Upper lobe of right lung (tissue), 1 donor: ENCODE results near the gene GALNT2. TPM values are rescaled to one million over a fixed set of nuclear protein-coding genes. Genes with fewer than 3 reads are reported as not detected.
A peak's percentile ranks its signal among the peaks of the same experiment; 100 is the strongest.

Experiments used
- ATAC-seq: fragments of 200-7000 bp; cut with Tn5 transposase; one replicate; pipeline ENCODE4 v1.9.1; 2020; ENCODE audit warnings: mild to moderate bottlenecking, moderate library complexity
- DNase-seq: peaks from one replicate; pipeline ENCODE4 v3.0.0-alpha.2; 2020
- H3K27ac ChIP-seq: fragments of 200-600 bp; one replicate; pipeline ENCODE4 v1.8.0; 2022
- H3K27me3 ChIP-seq: fragments of 200-600 bp; one replicate; pipeline ENCODE4 v1.8.0; 2022; ENCODE audit warnings: mild to moderate bottlenecking
- H3K36me3 ChIP-seq: fragments of 200-600 bp; one replicate; pipeline ENCODE4 v1.8.0; 2022
- H3K4me1 ChIP-seq: fragments of 200-600 bp; one replicate; pipeline ENCODE4 v1.8.0; 2022
- H3K4me3 ChIP-seq: fragments of 200-600 bp; one replicate; pipeline ENCODE4 v1.8.0; 2022; ENCODE audit warnings: mild to moderate bottlenecking
- H3K9me3 ChIP-seq: fragments of 200-600 bp; one replicate; pipeline ENCODE4 v1.8.0; 2022
- intact Hi-C: fragments of 100-400 bp; cut with DNase I; formaldehyde crosslinking; loops from one replicate; pipeline ENCODE4 v1.11.0; 2022
- total RNA-seq: library from RNA; stranded (reverse); fragmentation: NEBNext Ultra II Directional; extraction: Animal tissue kit (Norgen Biotek cat#: 25700); gene quantifications from one replicate; pipeline ENCODE4 v1.2.1, GENCODE V29; 2021
- TF ChIP-seq, protein P1 (sequence below): fragments of 200-600 bp; IDR thresholded peaks from one replicate; pipeline ENCODE4 v1.8.0; 2022; ENCODE audit warnings: antibody characterized with exemption
- donor health status: DM: no; HTN: yes; CAD: no; lungs with severe emphysema.

GALNT2 gene
- total RNA-seq, 1 donor from 2014 or later, result 55.1 TPM

DNA sequence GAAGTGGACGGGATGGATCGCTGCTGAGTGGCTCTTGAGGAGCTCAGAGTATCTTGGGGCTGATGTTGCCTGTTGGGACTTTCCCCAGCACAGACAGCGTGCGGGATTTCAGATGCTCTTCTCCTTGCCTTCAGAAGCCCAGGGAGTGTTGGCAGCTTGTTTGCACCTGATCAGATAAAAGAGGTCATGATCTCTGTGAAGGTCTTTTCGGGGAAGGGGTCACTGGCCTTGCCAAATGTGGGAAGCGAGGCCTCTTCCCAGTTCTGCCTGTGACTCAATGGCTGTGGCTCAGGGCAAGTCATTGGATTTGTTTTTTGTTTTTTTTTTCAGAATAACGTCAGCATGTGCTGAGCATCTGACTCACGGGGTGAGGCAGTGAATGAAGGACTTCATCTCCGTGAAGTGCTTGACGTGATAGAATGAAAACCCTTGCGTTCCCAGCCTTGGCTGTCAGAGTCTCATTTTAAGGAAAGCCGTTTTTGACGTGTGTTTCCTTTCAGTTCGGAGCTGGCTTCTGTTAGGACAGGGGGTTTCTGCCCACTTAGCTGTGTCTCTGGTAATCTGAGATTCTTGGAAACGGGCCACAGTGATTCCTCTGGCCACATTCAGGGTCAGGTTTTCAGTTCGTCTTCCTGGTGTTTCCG lies 46.7 kb downstream of the GALNT2 start:
- no peak for DNase-seq
- H3K4me1 ChIP-seq, result peaks cover 26% of the 10 kb centered on the region

DNA sequence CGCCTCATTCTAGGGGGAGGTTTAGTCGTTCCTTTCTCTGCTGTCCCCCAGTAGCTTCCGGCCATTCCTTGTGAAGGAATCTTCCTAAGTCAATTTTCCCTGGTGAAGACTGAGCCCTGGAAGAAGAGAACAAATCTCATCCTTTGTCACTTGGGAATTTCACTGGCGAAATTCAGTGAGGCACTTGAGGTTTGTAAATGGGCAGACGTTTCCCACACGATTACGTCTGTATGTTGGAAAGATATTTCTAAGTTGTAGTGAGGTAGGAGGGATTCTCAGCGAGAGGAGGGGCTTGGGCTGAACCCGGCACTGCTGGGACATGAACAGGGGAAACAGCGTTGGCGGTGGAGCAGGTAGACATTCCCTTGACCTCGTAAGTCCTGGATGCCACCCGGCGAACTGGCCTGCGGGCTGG lies 47.2 kb downstream of the GALNT2 start:
- ATAC-seq (no peak), DNase-seq (no peak)
- Histone ChIP-seq H3K9me3 (no peaks in the 10 kb centered on the region), H3K27ac (peak overlapping the region; percentile 37), H3K27me3 (no peaks in the 10 kb centered on the region), H3K4me1 (peaks cover 26% of the 10 kb centered on the region), H3K36me3 (no peaks in the 10 kb centered on the region), H3K4me3 (no peak overlapping the region)
- TF ChIP-seq, protein P1, sequence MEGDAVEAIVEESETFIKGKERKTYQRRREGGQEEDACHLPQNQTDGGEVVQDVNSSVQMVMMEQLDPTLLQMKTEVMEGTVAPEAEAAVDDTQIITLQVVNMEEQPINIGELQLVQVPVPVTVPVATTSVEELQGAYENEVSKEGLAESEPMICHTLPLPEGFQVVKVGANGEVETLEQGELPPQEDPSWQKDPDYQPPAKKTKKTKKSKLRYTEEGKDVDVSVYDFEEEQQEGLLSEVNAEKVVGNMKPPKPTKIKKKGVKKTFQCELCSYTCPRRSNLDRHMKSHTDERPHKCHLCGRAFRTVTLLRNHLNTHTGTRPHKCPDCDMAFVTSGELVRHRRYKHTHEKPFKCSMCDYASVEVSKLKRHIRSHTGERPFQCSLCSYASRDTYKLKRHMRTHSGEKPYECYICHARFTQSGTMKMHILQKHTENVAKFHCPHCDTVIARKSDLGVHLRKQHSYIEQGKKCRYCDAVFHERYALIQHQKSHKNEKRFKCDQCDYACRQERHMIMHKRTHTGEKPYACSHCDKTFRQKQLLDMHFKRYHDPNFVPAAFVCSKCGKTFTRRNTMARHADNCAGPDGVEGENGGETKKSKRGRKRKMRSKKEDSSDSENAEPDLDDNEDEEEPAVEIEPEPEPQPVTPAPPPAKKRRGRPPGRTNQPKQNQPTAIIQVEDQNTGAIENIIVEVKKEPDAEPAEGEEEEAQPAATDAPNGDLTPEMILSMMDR, result no peak
- intact Hi-C loops, result no loop called here

More for the DNA sequence above, 46.7 kb downstream of the GALNT2 start:
- no peaks in the 10 kb centered on the region for H3K27me3 ChIP-seq
- intact Hi-C loops, result no loop called here
- peak; percentile 52 for ATAC-seq
- H3K27ac ChIP-seq, result peak overlapping the region; percentile 37
- TF ChIP-seq, protein P1, result no peak
- H3K4me3 ChIP-seq, result no peak overlapping the region
- H3K36me3 ChIP-seq, result no peaks in the 10 kb centered on the region
- H3K9me3 ChIP-seq, result no peaks in the 10 kb centered on the region

DNA sequence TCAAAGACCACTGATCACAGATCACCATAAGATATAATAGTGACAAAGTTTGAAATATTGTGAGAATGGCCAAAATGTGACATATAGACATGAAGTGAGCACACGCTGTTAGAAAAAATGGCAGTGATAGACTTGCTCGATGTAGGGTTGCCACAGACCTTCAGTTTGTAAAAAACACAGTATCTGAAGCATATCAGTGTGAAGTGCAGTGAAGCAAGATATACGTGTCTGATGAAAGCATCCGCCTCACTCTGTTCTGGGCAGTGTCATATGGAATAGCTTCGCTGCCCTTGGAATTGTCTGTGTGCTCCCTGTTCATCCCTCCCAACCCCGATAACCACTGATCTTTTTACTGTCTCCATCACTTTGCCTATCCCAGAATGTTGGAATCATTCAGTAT lies 50.7 kb downstream of the GALNT2 start:
- DNase-seq, result no peak
- peaks cover 10% of the 10 kb centered on the region for H3K4me1 ChIP-seq
- no peaks in the 10 kb centered on the region for H3K9me3 ChIP-seq
- TF ChIP-seq, protein P1, result no peak
- no peaks in the 10 kb centered on the region for H3K36me3 ChIP-seq
- ATAC-seq, result no peak
- intact Hi-C loops, result no loop called here
- H3K4me3 ChIP-seq, result no peak overlapping the region
- no peaks in the 10 kb centered on the region for H3K27me3 ChIP-seq
- no peak overlapping the region for H3K27ac ChIP-seq

DNA sequence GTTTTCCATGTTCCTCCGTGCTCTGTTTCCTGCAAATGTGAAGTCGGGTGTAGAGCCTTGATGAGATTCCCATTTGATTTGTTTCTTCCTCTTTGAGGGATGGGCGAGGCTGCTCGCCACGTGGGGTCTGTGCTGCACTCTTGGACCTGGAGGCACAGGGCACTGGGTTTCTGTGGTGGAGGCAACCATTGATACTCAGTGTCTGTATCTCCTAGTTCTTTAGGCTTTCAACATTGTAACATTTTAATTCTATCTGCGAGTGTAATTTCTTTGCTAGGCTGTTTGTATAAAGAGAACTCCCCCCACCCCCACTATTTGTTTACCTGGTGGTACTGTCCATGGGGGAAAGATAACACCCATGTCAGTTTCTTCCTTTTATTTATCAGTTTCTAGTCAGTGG lies 52.3 kb downstream of the GALNT2 start:
- TF ChIP-seq, protein P1, result no peak
- intact Hi-C loops, result no loop called here

DNA sequence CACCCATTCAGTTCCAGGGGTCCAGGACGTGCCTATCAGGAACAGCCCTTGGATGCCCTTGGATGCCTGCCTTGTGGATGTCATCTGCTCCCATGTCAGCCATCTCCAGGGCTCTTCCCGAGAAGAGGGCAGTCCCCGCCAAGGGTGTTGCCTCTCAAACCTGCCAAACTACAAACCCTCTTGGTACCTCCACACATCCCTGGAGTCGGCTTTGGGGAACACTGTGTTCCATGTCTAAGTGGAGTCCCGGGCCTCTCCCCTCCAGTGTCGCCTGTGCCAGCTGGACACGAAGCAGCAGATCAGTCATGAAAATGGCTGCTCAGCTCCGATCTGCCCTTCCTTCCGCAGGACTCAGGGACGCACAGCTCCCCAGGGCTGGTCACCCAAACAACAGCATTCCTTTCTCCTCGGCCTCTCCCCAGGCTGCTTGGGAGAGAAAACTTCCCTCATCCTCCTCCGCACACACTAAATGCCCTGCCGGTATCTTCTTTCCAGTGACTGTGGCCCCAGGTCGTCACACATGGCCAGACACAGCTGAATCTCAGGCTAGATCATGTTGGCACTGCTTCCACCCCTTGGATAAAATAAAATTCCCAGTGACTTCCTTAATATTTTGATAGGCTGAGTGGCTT lies 53.4 kb downstream of the GALNT2 start:
- Histone ChIP-seq H3K27ac (no peak overlapping the region), H3K4me3 (no peak overlapping the region), H3K27me3 (no peaks in the 10 kb centered on the region), H3K36me3 (no peaks in the 10 kb centered on the region), H3K9me3 (no peaks in the 10 kb centered on the region), H3K4me1 (no peaks in the 10 kb centered on the region)
- no peak for ATAC-seq
- DNase-seq, result no peak
- TF ChIP-seq, protein P1, result no peak
- intact Hi-C loops, result no loop called here

More for the DNA sequence above, 52.3 kb downstream of the GALNT2 start:
- no peak for DNase-seq
- H3K4me3 ChIP-seq, result no peak overlapping the region
- H3K4me1 ChIP-seq, result no peaks in the 10 kb centered on the region
- ATAC-seq, result no peak
- no peaks in the 10 kb centered on the region for H3K36me3 ChIP-seq
- H3K9me3 ChIP-seq, result no peaks in the 10 kb centered on the region
- no peaks in the 10 kb centered on the region for H3K27me3 ChIP-seq
- no peak overlapping the region for H3K27ac ChIP-seq
